HL-60 (cell line): ENCODE data around the gene WDR43.

ENCODE experiments used
- DNase-seq, 2 experiments: peaks; one replicate each; pipeline ENCODE4 v3.0.0-alpha.2; 2010 to 2020; ENCODE audit warnings: low read depth in 1 of 2, low spot score in 1 of 2
- H3K27ac ChIP-seq: fragments of 250-450 bp; sonication (Bioruptor Pico); replicated peaks from 2 replicates; pipeline ENCODE4 v1.5.1; 2020; ENCODE audit warnings: mild to moderate bottlenecking, moderate library complexity
- H3K27me3 ChIP-seq: fragments of 250-450 bp; sonication (Bioruptor Pico); 2 replicates; pipeline ENCODE4 v1.5.1; 2021; ENCODE audit warnings: mild to moderate bottlenecking, moderate library complexity; ENCODE audit not compliant: insufficient read depth, poor library complexity, severe bottlenecking
- H3K4me3 ChIP-seq: replicated peaks from 2 replicates; pipeline ENCODE4 v1.5.1; 2011; ENCODE audit warnings: mild to moderate bottlenecking, control low read depth, low read length; ENCODE audit not compliant: insufficient read depth
- GABPA ChIP-seq: IDR thresholded peaks from 2 replicates; pipeline ENCODE4 v1.6.1; 2012; ENCODE audit warnings: low read depth
- POLR2AphosphoS5 ChIP-seq: IDR thresholded peaks from 2 replicates; pipeline ENCODE4 v1.6.1; 2012; ENCODE audit warnings: low read depth
- SPI1 ChIP-seq: IDR thresholded peaks from 2 replicates; pipeline ENCODE4 v1.6.1; 2012; ENCODE audit warnings: low read depth, mild to moderate bottlenecking, borderline replicate concordance
- TF ChIP-seq, protein P1 (sequence below): IDR thresholded peaks from 2 replicates; pipeline ENCODE4 v1.6.1; 2012; ENCODE audit warnings: low read depth; ENCODE audit not compliant: insufficient replicate concordance
- TF ChIP-seq, protein P2 (sequence below): IDR thresholded peaks from one replicate; pipeline ENCODE4 v1.5.1; 2011; ENCODE audit warnings: low read length, control low read depth, inconsistent platforms; ENCODE audit not compliant: insufficient read depth

Gene WDR43

DNA sequence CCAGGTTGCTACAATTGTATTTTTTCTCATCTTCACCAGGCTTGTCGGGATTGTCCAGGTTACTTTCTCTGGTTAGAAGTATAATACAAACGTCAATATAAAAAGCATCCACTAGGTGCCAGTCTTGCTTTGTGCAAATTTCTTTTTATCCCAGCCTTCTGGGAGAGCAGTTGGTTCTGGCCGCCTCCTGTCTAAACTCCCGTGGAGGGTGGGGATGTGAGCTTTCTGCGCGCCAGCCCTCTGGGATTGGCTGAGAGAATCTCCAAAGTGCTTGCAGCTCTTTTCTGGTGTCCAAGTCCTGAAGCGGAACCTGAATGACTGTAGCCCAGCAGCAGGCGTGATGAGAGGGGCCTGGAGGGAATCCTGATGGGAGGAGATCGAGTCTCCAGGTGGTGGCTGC is 64.2 kb downstream of the WDR43 start:
- peak in 1 of 2 experiments; percentile 56 for DNase-seq
- TF ChIP-seq, protein P1, sequence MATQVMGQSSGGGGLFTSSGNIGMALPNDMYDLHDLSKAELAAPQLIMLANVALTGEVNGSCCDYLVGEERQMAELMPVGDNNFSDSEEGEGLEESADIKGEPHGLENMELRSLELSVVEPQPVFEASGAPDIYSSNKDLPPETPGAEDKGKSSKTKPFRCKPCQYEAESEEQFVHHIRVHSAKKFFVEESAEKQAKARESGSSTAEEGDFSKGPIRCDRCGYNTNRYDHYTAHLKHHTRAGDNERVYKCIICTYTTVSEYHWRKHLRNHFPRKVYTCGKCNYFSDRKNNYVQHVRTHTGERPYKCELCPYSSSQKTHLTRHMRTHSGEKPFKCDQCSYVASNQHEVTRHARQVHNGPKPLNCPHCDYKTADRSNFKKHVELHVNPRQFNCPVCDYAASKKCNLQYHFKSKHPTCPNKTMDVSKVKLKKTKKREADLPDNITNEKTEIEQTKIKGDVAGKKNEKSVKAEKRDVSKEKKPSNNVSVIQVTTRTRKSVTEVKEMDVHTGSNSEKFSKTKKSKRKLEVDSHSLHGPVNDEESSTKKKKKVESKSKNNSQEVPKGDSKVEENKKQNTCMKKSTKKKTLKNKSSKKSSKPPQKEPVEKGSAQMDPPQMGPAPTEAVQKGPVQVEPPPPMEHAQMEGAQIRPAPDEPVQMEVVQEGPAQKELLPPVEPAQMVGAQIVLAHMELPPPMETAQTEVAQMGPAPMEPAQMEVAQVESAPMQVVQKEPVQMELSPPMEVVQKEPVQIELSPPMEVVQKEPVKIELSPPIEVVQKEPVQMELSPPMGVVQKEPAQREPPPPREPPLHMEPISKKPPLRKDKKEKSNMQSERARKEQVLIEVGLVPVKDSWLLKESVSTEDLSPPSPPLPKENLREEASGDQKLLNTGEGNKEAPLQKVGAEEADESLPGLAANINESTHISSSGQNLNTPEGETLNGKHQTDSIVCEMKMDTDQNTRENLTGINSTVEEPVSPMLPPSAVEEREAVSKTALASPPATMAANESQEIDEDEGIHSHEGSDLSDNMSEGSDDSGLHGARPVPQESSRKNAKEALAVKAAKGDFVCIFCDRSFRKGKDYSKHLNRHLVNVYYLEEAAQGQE, result no peak
- no peak for TF ChIP-seq GABPA
- TF ChIP-seq, protein P2, sequence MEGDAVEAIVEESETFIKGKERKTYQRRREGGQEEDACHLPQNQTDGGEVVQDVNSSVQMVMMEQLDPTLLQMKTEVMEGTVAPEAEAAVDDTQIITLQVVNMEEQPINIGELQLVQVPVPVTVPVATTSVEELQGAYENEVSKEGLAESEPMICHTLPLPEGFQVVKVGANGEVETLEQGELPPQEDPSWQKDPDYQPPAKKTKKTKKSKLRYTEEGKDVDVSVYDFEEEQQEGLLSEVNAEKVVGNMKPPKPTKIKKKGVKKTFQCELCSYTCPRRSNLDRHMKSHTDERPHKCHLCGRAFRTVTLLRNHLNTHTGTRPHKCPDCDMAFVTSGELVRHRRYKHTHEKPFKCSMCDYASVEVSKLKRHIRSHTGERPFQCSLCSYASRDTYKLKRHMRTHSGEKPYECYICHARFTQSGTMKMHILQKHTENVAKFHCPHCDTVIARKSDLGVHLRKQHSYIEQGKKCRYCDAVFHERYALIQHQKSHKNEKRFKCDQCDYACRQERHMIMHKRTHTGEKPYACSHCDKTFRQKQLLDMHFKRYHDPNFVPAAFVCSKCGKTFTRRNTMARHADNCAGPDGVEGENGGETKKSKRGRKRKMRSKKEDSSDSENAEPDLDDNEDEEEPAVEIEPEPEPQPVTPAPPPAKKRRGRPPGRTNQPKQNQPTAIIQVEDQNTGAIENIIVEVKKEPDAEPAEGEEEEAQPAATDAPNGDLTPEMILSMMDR, result peak; percentile 10
- no peak overlapping the region for H3K4me3 ChIP-seq
- H3K27ac ChIP-seq, result no peak overlapping the region
- no peaks in the 10 kb centered on the region for H3K27me3 ChIP-seq

DNA sequence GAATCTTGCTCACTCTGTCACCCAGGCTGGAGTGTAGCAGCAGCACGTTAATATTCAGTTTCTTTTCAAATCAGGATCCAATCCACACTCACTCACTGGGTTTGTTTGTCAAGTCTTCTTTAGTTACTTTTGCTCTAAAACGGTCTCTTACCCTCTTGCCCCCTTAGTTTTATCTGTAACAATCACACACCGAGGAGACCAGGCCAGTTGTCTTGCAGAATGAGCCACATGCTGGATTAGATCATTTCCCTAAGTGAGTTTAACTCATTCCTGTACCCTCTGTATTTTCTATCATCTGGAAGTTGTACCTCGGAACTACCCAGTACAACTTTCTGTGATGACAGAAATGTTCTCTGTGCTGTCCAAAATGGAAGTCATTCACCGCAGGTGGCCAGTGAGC is 65.9 kb downstream of the WDR43 start:
- H3K27ac ChIP-seq, result no peak overlapping the region
- TF ChIP-seq SPI1, result no peak
- TF ChIP-seq, protein P1, result no peak
- TF ChIP-seq GABPA, result no peak
- no peak for TF ChIP-seq POLR2AphosphoS5
- TF ChIP-seq, protein P2, result no peak
- H3K4me3 ChIP-seq, result no peak overlapping the region
- no peaks in the 10 kb centered on the region for H3K27me3 ChIP-seq
- no peak for DNase-seq

DNA sequence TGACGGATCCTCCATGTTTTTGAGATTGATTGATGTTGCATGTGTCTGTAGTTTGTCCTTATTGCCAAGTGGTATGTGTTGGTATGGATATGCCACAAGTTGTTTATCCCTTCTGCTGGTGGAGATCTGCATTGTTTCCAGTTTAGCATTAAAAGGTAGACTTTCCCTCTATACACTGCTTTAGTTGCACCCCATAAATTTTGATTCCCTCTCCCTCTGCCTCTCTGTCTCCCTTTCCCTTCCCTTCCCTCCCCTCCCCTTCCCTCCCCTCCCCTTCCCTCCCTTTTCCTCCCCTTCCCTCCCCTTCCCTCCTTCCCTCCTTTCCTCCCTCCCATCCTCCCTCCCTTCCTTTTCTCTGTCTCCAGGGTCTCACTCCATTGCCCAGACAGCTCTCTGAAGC is 68.0 kb downstream of the WDR43 start:
- TF ChIP-seq, protein P1, result no peak
- TF ChIP-seq GABPA (no peak), POLR2AphosphoS5 (no peak), SPI1 (no peak)
- TF ChIP-seq, protein P2, result no peak
- DNase-seq, result no peak
- H3K4me3 ChIP-seq, result no peak overlapping the region
- no peaks in the 10 kb centered on the region for H3K27me3 ChIP-seq
- no peak overlapping the region for H3K27ac ChIP-seq
